GM19193 (cell line): ENCODE results near the gene NRXN3.

ENCODE experiments used
- POLR2A ChIP-seq: IDR thresholded peaks from 4 replicates; pipeline ENCODE4 v1.6.1; 2011; ENCODE audit not compliant: insufficient read depth, insufficient read length; ENCODE audit errors: extremely low read depth

NRXN3 gene

DNA sequence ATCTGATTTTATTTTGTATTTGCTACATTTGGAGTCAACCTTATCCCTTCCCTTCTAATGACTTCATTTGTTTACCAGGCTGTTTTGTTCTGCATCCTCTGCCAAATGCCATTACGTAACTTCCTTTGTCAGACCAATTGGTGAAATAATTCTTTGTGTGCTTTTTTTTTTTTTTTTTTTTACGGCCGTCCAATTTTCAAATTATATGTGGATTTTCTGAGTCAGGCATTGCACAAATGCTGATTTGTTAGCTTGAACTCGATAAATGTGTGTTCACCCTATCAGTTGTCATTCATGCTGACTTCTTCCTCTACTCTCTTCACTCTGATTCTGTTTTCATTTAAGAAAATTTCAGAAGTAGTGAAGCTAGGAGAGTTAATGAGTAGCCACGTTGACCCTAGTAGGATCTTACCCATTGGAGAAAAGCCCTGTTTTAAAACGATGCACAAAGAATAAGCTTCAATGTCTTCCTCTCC lies 1654.9 kb downstream of the NRXN3 start:
- no peak for TF ChIP-seq POLR2A

DNA sequence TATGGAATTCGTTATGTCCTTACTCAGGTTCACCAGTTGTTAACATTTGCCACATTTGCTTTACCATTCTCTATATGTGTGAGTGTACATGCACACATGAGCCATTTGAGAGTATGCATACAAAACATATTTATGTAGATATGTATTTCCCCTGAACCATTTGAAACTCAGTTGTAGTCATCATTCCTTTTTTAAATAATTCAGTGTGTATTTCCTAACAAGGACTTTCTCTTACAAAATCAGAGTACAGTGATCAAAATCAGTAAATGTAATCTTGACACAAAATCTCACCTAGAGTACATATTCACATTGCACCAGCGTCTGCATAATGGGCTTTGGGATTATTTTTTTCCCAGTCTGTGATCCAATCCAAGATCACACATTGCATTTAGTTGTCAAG lies 1656.2 kb downstream of the NRXN3 start:
- no peak for TF ChIP-seq POLR2A

DNA sequence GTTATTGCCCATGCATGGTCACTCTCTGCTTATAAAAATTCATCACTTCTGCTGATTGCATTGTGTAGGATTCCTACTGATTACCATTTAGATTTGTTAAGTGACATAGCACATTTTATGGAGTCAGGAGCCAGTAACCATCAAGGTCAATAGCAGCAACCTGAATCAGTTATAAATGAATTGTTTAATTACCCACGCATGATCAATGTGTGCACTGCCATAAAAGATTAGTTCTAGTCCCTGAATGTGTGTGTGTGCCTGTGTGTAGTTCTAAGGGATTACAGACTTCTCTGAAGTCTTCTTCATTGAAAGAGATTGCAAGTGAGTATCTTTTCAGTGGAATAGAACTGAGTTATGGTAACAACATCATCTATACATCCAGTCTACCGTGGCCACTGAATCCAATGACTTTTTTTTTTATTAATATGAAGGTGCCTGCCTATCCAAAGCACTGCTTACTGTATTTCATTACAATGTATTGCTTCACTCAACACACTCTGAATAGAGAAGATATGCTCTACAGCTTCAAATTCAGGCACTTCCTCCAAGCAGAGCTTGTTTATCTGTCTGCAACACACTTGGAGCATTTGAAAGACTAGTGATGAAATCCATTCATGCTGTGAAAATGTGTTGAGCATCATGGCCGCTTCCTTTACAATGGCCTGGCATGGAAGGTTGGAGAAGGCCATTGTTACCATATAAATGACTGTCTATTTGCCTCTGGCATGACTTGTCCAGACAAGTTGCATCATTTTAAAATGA lies 1659.4 kb downstream of the NRXN3 start:
- TF ChIP-seq POLR2A: no peak

DNA sequence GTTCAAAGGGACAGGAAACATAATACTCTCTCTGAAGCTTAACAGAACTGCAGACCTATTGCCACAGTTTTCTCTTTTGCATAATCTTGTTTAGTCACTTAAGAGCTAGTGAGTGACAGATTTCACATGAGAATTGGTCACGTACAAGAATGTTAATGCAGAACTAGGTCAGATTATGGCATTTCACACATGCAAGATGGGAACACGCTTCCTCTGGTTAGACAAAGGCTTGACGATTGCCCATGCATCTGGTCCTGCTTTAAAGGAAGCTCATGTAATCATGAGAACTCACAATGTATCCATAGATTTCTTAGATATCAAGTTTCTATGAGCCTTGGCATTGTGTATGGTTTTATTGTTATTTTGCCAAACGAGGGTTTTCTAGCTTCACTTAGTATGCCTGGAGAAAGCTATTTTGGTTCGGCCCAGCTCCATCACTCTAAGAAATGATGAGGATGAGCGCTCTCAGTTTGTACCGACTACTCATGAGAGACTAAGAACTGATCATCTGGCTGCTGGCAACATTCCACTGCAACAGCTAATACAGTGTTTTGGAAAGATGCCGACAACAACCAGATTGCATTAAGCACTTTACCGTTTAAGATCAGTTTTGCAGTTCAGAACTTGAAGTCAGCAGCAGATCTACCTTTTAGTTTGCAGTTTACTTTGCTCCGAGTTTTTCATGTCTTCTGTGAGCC lies 1661.2 kb downstream of the NRXN3 start:
- no peak for TF ChIP-seq POLR2A

DNA sequence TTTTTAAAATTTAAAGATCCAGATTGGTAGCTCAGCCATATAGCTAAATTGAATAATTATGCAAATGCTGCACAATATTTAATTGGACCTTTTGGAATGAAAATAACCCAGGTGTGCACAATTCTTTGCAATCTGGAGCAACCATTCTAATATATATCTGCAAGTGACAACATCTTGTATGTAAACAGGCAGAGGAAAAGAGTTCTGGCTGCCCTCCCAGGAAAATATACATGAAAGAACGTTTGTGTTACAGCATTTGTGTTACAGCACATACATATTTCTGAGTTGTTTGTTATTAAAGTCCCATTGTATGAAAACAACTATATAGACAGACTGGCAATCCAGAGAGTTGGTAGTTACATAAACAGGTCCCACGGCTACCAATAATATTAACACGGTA lies 1663.6 kb downstream of the NRXN3 start:
- TF ChIP-seq POLR2A: no peak

DNA sequence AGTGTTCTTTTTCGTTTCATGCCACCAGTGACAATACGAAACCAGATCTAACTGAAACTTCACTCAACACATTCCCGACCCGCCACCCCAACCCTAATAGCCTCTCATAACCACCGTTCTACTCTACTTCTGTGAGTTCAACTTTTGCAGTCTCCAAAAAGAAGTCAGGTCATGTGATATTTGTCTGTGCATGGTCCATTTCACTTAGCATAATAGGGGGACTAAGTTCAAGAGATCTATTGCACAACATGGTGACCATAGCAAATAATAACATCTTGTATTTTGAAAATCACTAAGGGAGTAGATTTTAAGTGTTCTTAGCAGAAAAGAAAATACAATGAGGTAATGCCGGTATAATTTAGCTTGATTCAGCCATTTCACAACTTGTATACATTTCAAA lies 1664.7 kb downstream of the NRXN3 start:
- TF ChIP-seq POLR2A: no peak

DNA sequence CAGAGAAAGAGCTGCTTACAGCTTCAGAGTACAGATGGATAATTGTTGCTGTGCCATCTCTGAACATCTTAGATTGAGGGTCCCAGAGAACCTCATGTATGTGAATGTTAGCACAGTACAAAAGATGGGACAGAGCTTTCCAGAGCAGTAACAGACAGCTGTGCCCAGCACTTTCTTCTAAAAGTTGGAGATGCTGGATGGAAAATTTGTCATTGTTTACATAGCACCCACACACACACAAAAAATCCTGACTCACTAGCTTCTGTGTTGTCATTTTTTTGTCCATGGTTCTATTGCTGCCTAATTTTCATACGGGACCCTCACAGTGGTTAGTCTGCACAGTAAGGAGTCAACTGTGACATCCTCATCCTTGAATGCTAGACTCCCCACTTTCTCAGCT lies 1666.4 kb downstream of the NRXN3 start:
- no peak for TF ChIP-seq POLR2A

DNA sequence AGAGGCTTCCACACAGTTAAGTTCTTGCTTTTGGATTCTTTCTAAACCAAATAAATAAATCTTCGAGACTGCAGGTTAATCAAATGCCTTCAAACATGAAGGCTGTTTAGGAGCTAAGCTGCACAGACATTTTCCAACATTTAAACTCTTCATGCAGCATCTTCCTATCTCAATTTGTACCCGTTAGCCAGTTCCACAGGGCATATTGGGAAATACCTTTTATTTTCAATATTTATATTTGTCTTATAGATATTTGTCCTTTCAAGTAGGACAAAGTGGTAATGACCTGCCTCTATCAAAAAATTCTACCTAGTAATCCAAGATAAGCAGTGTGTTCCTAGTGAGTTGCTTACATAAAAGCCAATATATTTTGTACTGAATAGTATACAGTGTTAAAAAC lies 1667.5 kb downstream of the NRXN3 start:
- TF ChIP-seq POLR2A: no peak

DNA sequence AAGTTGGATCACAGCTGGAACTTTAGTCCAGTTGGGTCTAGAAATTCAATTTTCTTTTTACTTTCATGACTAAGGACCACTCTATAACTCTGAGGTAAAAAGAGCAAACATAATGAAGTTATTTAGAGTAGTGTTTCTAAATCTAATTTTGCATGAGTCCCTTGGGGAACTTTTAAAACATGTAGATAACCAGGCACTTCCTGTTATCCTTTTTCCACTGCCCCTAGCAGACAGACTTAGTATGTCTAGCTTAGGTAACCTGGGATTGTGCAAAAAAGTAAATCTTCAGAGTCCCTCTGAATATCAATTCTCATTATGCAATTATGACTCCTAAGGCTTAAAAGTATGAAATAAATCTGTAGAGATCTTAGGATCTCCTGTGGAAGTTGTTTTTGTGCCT lies 1669.9 kb downstream of the NRXN3 start:
- no peak for TF ChIP-seq POLR2A

DNA sequence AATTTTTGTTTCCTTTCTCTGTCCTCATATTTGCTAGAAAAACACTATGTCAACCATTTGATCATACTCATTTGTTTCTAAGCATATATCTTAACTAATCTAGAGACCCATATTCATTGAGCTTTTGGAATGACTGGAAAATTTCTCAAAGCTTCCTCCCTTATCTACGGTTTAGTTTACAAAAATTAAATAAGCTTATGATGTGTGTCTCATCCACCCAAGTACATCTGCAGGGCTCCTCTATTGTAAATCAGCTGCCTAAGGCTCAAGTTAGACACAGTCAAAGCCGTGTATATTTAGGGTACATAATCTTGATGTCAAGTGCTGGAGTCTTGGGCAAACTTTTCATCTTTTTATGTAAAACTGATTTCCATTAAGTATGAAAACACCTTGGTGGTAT lies 1670.7 kb downstream of the NRXN3 start:
- no peak for TF ChIP-seq POLR2A

DNA sequence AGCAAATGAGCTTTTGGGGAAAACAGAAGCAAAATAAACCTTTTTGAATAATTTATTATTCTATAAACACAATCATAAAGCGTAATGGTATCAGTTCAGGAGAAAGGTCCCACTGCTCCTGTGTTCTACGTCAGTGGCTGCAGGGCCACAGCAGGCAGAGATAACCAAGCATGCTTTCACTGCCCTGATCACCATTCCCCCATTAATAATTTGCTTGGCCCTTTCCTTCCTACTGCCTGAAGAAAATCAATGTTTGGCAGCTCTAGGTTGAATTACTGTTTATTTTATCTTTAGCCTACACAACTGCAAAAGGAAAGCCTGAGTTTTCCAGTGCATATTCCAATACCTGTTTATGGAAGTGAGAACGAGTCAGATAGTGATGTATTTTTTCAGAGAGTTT lies 1671.3 kb downstream of the NRXN3 start:
- no peak for TF ChIP-seq POLR2A

DNA sequence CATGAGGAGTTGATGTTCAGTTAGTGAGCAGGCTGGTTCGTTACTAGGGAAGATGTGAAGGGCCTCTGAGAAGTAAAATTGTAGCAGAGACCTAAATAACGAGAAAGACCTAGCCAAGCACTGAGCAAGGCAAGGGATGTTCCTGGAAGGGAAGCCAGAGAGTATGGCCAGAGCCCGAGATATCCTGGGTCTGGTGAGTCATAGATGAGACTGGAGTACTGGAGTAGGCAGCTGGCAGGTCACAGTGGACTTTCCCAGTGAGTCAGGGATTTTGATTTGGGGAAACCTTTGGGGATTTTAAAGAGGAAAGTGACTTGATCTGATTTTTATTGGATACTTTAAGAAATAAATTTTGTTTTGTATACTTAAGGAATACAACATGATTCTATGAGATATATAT lies 1672.1 kb downstream of the NRXN3 start:
- no peak for TF ChIP-seq POLR2A

DNA sequence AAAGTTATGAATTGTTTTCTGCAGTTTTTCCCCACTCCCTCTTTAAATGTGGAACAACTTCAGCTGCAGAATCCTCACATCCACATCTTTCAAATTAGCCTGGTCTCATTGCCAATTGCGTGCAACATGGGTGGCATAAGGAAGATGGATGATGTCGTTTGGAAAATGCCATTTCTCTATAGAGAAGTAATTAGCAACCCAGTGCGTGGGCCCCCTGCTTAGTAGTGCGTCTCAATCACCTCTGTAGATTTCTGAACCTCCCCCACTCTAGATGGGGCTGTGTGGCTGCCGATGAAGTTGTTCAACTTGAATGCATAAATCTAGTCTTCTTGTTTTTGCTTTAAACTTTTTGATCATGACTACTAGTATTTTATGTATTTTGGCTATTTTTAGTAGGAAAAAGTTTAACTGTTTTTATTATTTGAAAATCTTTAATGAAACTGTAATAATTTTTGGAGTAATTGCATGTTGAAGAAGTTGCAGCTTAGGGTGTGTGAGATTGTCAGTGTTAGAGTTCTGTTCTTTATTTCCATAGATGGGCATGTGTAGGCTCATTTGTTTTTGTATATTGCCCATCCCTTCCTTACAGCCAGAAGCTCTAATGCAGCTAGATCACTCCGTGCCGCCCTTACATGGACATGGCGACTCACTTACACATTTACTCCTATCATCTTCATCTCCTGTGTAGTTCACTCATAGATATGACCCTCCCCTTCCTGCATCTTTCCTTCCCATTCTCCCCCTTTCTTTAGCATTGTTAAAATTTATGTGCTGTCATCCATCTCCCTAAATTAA lies 1683.0 kb downstream of the NRXN3 start:
- no peak for TF ChIP-seq POLR2A

DNA sequence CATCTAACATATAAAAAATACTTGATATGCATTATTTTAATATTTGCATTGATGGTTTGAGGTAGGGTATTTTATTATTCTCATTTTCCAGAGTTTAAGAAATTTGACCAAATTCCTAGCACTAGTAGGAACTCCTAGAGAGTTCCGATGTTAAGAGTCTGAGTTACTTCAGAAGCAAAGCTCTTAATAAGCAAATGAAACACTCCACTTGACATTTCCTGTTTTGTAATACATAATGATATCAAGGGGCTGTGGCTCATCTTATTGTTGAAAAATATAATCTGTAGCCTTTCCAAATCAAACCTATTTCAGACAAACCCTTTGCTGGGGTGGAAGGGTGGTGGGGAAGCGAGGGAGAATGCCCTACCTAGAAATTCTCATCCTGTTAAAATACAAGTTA lies 1685.6 kb downstream of the NRXN3 start:
- TF ChIP-seq POLR2A: no peak

DNA sequence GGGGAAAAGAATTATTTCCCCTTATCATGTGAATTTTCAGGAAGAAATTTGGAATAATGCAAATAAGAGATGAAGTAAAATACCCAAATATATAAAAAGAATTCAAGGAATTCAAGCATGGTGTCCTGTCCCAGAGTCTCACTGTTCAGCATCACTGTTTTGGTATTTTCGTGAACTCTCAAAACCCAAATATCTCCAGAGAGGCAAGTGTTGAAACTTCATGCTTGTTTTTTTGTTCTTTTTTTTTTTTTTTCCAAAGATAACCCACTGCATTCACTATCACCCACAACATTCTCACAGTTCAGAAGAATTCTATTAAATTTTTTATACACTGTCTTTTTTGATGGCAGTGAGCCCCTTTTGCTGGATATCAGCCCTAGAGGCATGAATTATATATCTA lies 1686.2 kb downstream of the NRXN3 start:
- TF ChIP-seq POLR2A: no peak
